ENCODE measurements around the gene HLA-DMA.

GRCh38 chr6:32964776-32965175 is 11.9 kb upstream of the HLA-DMA start:
- TF ChIP-seq POLR2A (IDR thresholded peaks at IDR 0.05) (no peak), CTCF (IDR thresholded peaks at IDR 0.05) (no peak), EP300 (IDR thresholded peaks at IDR 0.05; ENCODE audit: low read depth) (no peak)
